HG03045 (cell line): ENCODE results near the gene KRTAP1-1.
"Not testable (repeated sequence)": the region's sequence is repeated elsewhere in the genome, so short reads cannot be mapped to it uniquely, and the experiment has no call there.

Source experiments
- ATAC-seq: cut with Tn5 transposase; IDR thresholded peaks from one replicate; pipeline ENCODE4 v1.9.1; 2021; ENCODE audit warnings: mild to moderate bottlenecking, moderate library complexity; ENCODE audit not compliant: unreplicated experiment

Gene KRTAP1-1

GRCh38 chr17:41013181-41013580 lies 28.1 kb downstream of the KRTAP1-1 start:
- no peak for ATAC-seq

- ATAC-seq = no peak
These were observed 28.7 kb downstream of the KRTAP1-1 start for GRCh38 chr17:41012326-41013120.

GRCh38 chr17:41010441-41010840 lies 30.8 kb downstream of the KRTAP1-1 start:
- no peak for ATAC-seq

- ATAC-seq = no peak
These were observed 31.3 kb downstream of the KRTAP1-1 start for GRCh38 chr17:41009936-41010335.

- ATAC-seq = no peak
These were observed 31.9 kb downstream of the KRTAP1-1 start for GRCh38 chr17:41009301-41009760.

GRCh38 chr17:41008811-41009210 lies 32.4 kb downstream of the KRTAP1-1 start, which contains the start of gene KRTAP3-1:
Gene KRTAP3-1 (minus strand): TSS chr17:41009128. CDS start chr17:41009074, 54 bp downstream.
- no peak for ATAC-seq

- no peak for ATAC-seq
These were observed 36.9 kb downstream of the KRTAP1-1 start for GRCh38 chr17:41004397-41004796.

GRCh38 chr17:41003926-41004325 lies 37.3 kb downstream of the KRTAP1-1 start:
- ATAC-seq = no peak

GRCh38 chr17:41002814-41003213 lies 38.4 kb downstream of the KRTAP1-1 start:
- ATAC-seq = no peak

- no peak for ATAC-seq
These were observed 39.5 kb downstream of the KRTAP1-1 start for GRCh38 chr17:41001795-41002194.

GRCh38 chr17:40999563-40999962 lies 41.7 kb downstream of the KRTAP1-1 start, which contains the start of gene KRTAP3-2:
Gene KRTAP3-2 (minus strand): TSS chr17:40999906. CDS start chr17:40999853, 53 bp downstream.
- not testable (repeated sequence) for ATAC-seq

- no peak for ATAC-seq
These were observed 43.9 kb downstream of the KRTAP1-1 start for GRCh38 chr17:40997361-40997760.

GRCh38 chr17:40996829-40997228 lies 44.4 kb downstream of the KRTAP1-1 start:
- no peak for ATAC-seq

GRCh38 chr17:40995116-40995515 lies 46.1 kb downstream of the KRTAP1-1 start:
- no peak for ATAC-seq

- no peak for ATAC-seq
These were observed 47.4 kb downstream of the KRTAP1-1 start, which contains the start of gene KRTAP3-3 for GRCh38 chr17:40993839-40994238. Gene KRTAP3-3 (minus strand): TSS chr17:40994164. CDS start chr17:40994097, 67 bp downstream.

- no peak for ATAC-seq
These were observed 48.2 kb downstream of the KRTAP1-1 start for GRCh38 chr17:40993084-40993483.

- ATAC-seq = no peak
These were observed 48.6 kb downstream of the KRTAP1-1 start for GRCh38 chr17:40992666-40993065.
